GM19324 (cell line): ENCODE measurements around the gene CCNL1.
"Not testable (repeated sequence)": the region's sequence is repeated elsewhere in the genome, so short reads cannot be mapped to it uniquely, and the experiment has no call there.

ENCODE experiments used
- ATAC-seq: cut with Tn5 transposase; IDR thresholded peaks from one replicate; pipeline ENCODE4 v1.9.1; 2021; ENCODE audit warnings: mild to moderate bottlenecking, moderate library complexity; ENCODE audit not compliant: unreplicated experiment, low FRiP score

Gene CCNL1

DNA sequence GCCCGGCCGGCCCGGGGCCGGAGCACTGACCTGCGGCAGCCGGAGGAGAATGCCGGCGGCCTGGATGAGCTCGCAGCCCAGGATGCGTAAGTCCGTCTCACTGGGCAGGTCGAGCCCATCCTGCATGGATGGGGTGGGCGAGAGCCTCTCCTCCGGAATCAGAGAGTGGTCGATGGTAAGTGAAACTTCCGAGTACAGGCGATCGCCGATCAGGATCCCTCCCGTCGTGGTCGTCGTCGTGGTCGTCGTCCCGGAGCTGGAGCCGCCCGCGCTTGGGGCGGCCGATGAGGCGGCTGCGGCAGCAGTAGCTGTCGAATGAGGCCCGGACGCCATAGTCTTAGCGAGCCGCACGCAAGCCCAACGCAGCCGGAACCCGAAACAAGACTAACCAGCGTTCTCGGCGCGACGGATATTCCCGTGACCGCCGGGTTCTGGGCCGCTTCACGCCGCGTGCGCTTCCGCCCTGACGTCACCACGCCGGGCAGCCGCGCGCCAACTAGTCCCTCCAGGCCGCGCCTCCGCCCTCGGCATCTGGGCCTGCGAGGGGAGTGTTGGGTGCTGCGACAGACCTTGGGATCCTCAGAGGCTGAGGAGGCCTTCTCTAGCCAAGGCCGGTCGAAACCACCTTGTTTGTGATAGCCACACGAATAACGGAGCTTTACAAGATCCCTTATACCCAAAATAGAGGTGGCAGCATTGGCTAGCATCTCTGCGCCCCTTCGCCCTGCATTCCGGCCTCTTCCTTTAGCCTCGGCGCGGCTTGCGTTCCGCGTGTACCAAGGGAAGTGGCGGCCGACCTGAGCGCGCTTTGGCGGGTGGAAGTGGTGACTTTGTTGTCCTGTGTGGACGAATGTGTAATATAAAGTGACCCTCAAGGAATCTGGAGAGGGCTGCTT lies at the start of gene CCNL1:
TSS of gene CCNL1 (minus strand) at position 386 of the 896 bp plus-strand sequence. CDS start at position 333, 53 bp downstream.
- peak; percentile 90 for ATAC-seq

DNA sequence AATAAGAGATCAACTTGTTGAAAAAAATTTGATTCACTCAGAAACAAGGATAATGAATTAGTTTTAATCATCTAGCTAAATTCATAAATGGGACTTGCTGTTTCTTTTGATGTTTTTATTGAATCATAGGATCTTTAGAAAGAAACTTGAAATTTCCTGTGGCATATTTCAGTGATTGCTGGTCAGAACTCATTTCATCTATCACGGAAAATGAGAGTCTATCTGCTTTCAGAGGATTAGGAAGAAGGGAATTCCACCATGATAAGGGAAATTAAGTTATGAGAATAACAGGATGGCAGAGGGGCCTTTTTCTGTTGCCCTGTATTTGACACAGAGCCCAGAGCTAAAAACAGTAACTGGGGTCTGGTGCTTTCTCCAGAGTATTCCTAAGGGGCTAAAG lies 44.9 kb upstream of the CCNL1 start:
- no peak for ATAC-seq

DNA sequence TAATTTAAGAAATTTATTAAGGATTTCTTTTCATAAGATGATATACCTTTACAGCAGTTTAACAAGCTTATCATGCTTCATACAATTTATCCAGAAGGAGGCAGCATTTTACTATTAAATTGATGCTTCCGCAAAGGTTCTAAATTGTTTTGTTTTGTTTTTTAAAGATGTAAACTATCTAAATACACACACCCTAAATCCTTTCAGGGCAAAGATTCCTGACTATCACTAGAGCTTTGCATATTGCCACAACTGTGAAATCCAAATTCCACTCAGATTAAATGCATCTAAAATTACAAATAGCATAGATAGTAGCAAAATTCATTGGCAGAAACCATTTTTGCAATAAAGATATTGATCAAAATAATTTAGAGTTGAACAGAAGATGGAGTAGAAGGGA lies 44.5 kb upstream of the CCNL1 start:
- no peak for ATAC-seq

- peak; percentile 63 for ATAC-seq
These were observed 41.8 kb upstream of the CCNL1 start for GRCh38 chr3:157201648-157202278.

DNA sequence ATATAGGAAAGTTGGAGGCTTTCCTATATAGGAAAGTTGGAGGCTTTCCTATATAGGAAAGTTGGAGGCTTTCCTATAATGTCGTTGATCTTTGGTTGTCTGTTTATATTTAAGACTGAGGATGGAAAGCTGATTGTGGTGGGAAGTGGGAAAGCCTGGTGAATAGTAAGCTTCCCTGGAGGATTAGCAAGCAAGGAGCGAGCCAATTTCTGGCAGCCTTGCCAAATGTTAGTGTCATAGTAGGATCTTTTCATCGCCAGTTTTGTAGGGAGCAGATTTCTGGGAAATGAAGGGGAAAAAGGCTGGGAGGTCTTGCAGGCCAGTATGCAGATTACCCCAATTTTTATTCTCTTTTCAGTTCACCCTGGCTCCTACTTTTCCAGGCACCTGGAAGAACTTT lies 39.9 kb upstream of the CCNL1 start:
- no peak for ATAC-seq

GRCh38 chr3:157195965-157196364 lies 36.0 kb upstream of the CCNL1 start:
- ATAC-seq, result no peak

DNA sequence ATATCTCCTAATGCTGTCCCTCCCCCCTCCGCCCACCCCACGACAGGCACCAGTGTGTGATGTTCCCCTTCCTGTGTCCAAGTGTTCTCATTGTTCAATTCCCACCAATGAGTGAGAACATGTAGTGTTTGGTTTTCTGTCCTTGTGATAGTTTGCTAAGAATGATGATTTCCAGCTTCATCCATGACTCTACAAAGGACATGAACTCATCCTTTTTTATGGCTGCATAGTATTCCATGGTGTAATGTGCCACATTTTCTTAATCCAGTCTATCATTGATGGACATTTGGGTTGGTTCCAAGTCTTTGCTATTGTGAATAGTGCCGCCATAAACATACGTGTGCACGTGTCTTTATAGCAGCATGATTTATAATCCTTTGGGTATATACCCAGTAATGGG lies 31.2 kb upstream of the CCNL1 start:
- not testable (repeated sequence) for ATAC-seq

GRCh38 chr3:157190380-157190872 lies 30.5 kb upstream of the CCNL1 start:
- no peak for ATAC-seq

GRCh38 chr3:157188391-157188790 lies 28.4 kb upstream of the CCNL1 start:
- no peak for ATAC-seq

DNA sequence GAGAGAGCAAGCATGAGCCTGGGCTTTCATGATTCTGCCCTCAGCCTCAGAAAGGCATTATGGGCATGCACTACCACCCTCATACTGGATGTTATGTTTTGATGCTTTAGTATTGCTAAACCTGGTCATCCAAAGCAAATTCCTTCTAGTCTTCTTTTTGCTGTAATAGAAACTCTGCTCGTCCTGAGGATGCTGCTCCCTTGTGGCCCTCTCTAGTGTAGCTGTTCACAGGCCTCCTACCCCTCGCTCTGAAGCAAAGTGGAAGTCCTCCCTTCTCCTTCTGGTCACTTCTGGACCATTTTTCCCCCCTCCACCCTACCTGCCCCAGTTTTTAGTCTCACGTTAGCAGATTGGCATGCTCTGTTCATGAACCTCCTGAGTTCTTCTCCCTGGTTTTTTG lies 22.9 kb upstream of the CCNL1 start:
- no peak for ATAC-seq

GRCh38 chr3:157180262-157180661 lies 20.3 kb upstream of the CCNL1 start:
- ATAC-seq, result no peak

GRCh38 chr3:157179365-157179803 lies 19.4 kb upstream of the CCNL1 start:
- no peak for ATAC-seq

DNA sequence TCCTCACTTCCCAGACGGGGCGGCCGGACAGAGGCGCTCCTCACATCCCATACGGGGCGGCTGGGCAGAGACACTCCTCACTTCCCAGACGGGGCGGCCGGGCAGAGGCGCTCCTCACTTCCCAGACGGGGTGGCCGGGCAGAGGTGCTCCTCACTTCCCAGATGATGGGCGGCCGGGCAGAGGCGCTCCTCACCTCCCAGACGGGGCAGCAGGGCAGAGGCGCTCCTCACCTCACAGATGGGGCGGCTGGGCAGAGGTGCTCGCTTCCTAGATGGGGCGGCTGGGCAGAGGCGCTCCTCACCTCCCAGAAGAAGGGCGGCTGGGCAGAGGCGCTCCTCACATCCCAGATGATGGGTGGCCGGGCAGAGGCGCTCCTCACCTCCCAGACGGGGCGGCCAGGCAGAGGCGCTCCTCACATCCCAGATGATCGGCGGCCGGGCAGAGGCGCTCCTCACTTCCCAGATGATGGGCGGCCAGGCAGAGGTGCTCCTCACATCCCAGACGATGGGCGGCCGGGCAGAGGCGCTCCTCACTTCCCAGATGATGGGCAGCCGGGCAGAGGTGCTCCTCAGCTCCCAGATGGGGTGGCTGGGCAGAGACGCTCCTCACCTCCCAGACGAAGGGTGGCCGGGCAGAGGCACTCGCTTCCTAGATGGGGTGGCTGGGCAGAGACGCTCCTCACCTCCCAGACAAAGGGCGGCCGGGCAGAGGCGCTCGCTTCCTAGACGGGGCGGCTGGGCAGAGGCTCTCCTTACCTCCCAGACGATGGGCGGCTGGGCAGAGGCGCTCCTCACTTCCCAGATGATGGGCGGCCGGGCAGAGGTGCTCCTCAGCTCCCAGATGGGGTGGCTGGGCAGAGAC lies 18.8 kb upstream of the CCNL1 start:
- not testable (repeated sequence) for ATAC-seq

DNA sequence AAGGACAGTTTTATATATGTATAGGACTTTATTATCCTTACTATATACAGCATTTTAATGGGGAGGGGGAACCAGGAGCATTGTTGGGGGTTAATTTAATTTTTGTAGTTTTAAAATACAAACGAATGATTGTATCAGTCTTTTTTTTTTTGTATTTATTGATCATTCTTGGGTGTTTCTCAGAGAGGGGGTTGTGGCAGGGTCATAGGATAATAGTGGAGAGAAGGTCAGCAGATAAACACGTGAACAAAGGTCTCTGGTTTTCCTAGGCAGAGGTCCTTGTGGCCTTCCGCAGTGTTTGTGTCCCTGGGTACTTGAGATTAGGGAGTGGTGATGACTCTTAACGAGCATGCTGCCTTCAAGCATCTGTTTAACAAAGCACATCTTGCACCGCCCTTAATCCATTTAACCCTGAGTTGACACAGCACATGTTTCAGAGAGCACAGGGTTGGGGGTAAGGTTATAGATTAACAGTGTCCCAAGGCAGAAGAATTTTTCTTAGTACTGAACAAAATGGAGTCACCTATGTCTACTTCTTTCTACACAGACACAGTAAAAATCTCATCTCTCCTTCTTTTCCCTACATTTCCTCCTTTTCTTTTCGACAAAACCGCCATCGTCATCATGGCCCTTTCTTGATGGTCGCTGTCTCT lies 18.0 kb upstream of the CCNL1 start:
- ATAC-seq, result not testable (repeated sequence)

DNA sequence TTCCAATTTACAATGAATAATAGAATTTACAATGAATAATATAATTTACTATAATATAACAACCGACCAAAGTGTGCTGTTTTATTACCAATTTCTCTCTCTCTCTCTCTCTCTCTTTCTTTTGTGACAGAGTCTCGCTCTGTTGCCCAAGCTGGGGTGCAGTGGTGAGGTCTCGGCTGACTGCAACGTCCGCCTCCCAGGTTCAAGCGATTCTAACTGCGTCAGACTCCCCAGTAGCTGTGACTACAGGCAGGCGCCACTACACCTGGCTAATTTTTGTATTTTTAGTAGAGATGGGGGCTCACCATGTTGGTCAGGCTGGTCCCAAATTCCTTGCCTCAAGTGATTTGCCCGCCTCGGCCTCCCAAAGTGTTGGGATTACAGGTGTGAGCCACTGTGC lies 17.0 kb upstream of the CCNL1 start:
- no peak for ATAC-seq

DNA sequence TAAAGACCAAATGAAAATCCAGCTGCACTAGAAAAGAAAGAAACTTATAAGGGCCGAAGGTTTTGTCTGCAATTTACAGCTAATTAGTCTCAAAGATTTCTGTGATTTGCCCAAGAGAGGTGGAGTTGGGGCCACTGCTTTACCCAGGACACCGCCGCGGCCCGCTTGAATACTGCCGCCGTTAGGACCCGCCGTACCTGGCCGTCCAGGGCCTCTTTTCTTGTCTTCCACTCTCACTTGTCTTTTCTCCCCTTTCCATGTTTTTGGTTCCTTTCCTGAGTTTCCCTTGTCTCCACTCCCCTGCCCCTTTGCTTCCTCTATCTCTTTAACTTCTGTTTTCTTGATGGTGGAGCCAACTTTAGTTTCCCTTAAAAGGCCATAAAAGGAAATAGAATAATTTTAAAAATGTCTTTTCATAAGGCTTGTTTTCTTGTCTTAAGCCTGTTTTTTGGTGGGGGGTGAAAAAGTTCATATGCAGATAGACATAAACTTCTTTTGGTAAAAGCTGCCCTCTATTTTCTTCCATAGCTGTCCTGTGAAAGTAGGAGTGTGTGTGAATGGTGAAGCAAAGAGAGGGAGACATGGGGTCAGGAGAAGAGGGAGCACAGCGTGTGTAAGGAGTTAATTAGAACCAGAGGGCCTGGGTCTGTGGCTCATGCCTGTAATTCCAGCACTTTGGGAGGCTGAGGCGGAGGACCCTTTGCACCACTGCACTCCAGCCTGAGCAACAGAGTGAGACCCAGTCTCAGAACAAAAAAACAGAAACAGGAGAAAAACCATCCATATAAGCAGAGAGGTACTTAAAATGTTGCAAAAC lies 16.0 kb upstream of the CCNL1 start:
- no peak for ATAC-seq

DNA sequence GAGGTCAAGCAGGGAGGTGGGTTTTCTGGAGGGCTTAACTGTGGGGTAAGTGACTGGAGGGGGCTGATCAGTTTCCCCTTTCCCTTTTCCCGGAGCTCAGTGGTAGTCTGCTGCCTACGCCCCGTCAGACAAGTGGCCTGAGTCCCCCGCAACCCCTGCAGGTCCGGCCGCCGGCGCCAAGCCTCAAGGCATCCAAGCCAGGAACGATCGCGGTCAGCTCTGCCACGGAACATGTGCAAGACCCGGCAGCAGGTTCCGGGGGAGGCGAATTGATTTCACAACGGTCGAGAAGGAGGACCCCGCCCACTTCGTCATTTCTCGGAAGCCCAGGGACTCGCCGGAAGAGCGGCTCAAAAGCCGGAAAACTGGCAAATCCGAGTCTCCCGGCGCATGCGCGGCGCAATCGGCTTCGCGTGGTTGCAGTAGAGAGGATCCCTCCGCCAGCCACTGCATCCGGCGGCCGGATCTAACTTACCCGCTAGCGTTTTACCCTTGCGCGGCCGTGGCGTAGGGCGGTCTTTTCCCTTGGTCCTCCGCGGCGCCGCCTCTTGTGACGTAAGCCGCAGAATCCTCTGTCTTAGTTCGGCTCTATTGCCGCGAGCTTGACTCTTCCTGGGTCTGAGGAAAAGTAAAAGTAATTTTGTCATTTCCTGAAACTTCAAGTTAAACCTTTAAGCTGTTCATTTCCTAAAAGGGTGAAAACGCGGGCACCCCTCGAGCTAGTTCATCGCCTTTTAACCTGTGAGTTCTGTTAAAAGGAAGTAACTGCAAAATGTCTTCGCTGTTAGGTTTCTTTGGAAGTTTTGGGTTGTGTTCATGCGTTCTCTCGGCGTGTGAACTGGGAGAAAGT lies 14.9 kb upstream of the CCNL1 start:
- ATAC-seq, result peak; percentile 98

GRCh38 chr3:157174290-157174648 lies 14.3 kb upstream of the CCNL1 start:
- no peak for ATAC-seq

- ATAC-seq, result not testable (repeated sequence)
These were observed 13.4 kb upstream of the CCNL1 start for GRCh38 chr3:157173343-157173742.
